Upper lobe of left lung (tissue), 4 donors: ENCODE data around the gene ZNF329.

Experiments used
- EP300 ChIP-seq, 4 donors: sonication (generic); formaldehyde crosslinking; IDR thresholded peaks; one replicate each; pipeline ENCODE4 v1.5.1; 2017; ENCODE audit warnings: antibody characterized with exemption in 4 of 4, control low read depth in 2 of 4
- POLR2A ChIP-seq, 4 donors: fragments of 450-650 bp; IDR thresholded peaks; one replicate each; pipeline ENCODE4 v1.5.1; 2016 to 2017; ENCODE audit warnings: antibody characterized with exemption in 4 of 4, mild to moderate bottlenecking in 2 of 4
- TF ChIP-seq, protein P1 (sequence below), 6 experiments: fragments of 450-650 bp in 4 of 6; fragments of 200-600 bp in 2 of 6; sonication (generic) in 2 of 6; IDR thresholded peaks; one replicate each; pipeline ENCODE4 v1.5.1; 2016 to 2019; ENCODE audit warnings: antibody characterized with exemption in 6 of 6

- TF ChIP-seq, protein P1, sequence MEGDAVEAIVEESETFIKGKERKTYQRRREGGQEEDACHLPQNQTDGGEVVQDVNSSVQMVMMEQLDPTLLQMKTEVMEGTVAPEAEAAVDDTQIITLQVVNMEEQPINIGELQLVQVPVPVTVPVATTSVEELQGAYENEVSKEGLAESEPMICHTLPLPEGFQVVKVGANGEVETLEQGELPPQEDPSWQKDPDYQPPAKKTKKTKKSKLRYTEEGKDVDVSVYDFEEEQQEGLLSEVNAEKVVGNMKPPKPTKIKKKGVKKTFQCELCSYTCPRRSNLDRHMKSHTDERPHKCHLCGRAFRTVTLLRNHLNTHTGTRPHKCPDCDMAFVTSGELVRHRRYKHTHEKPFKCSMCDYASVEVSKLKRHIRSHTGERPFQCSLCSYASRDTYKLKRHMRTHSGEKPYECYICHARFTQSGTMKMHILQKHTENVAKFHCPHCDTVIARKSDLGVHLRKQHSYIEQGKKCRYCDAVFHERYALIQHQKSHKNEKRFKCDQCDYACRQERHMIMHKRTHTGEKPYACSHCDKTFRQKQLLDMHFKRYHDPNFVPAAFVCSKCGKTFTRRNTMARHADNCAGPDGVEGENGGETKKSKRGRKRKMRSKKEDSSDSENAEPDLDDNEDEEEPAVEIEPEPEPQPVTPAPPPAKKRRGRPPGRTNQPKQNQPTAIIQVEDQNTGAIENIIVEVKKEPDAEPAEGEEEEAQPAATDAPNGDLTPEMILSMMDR (IDR thresholded peaks at IDR 0.05), result no peak
- TF ChIP-seq EP300 (IDR thresholded peaks at IDR 0.05) (no peak), POLR2A (IDR thresholded peaks at IDR 0.05) (no peak)
These were observed 32.6 kb downstream of the ZNF329 start for GRCh38 chr19:58117841-58118575.
